PC-3 (cell line): ENCODE results near the gene BAAT.

Source experiments
- EZH2 ChIP-seq: fragments of 300-600 bp; sonication (generic); IDR thresholded peaks from one replicate; pipeline ENCODE4 v1.6.1; 2017; ENCODE audit warnings: antibody characterized with exemption, mild to moderate bottlenecking, low read length; ENCODE audit not compliant: unreplicated experiment
- EZH2phosphoT487 ChIP-seq: fragments of 300-600 bp; sonication (generic); IDR thresholded peaks from 2 replicates; pipeline ENCODE4 v1.6.1; 2018; ENCODE audit warnings: mild to moderate bottlenecking, antibody characterized with exemption, low read length, borderline replicate concordance
- TF ChIP-seq, protein P1 (sequence below): fragments of 300-600 bp; sonication (generic); conservative IDR thresholded peaks from 2 replicates; pipeline ENCODE4 v1.5.1; 2017; ENCODE audit warnings: antibody characterized with exemption, low read depth, mild to moderate bottlenecking, low read length

DNA sequence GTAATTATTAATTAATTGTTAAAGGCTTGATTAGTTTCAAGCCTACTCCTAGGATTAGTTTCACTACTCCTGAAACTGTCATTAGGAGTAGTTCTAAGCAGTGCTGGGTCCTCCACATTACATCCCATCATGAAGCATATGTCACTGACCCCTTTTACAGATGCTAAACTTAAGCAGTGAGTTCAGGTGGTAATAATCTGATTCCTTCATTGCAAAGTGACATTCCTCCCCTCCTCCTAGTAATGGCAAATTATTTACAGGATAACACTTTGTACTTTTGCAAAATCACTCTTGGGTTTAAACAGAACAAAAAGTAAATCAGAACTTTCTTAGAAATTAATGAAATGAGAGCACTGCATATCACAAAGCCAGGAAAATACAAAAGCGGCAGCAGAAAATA lies 52.4 kb downstream of the BAAT start:
- no peak for TF ChIP-seq EZH2
- TF ChIP-seq, protein P1, sequence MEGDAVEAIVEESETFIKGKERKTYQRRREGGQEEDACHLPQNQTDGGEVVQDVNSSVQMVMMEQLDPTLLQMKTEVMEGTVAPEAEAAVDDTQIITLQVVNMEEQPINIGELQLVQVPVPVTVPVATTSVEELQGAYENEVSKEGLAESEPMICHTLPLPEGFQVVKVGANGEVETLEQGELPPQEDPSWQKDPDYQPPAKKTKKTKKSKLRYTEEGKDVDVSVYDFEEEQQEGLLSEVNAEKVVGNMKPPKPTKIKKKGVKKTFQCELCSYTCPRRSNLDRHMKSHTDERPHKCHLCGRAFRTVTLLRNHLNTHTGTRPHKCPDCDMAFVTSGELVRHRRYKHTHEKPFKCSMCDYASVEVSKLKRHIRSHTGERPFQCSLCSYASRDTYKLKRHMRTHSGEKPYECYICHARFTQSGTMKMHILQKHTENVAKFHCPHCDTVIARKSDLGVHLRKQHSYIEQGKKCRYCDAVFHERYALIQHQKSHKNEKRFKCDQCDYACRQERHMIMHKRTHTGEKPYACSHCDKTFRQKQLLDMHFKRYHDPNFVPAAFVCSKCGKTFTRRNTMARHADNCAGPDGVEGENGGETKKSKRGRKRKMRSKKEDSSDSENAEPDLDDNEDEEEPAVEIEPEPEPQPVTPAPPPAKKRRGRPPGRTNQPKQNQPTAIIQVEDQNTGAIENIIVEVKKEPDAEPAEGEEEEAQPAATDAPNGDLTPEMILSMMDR = no peak
- no peak for TF ChIP-seq EZH2phosphoT487
